ENCODE data around the gene KRTCAP2.
A peak's percentile ranks its signal among the peaks of the same experiment; 100 is the strongest.

KRTCAP2 gene

GRCh38 chr1:155130272-155131006 is 42.7 kb downstream of the KRTCAP2 start:
- no peak for DNase-seq

- DNase-seq: peak; percentile 65
Observed at GRCh38 chr1:155128755-155129473, 44.2 kb downstream of the KRTCAP2 start.

GRCh38 chr1:155127967-155128754 is 44.9 kb downstream of the KRTCAP2 start:
- no peak for DNase-seq

- peak; percentile 89 for DNase-seq
Observed at GRCh38 chr1:155127105-155127966, 45.8 kb downstream of the KRTCAP2 start, which contains the start of gene EFNA1. TSS of gene EFNA1 (plus strand) at chr1:155127876. CDS start at chr1:155127978, 102 bp downstream.

- DNase-seq: peak; percentile 95
Observed at GRCh38 chr1:155126556-155127104, 46.5 kb downstream of the KRTCAP2 start.

GRCh38 chr1:155125946-155126555 is 47.1 kb downstream of the KRTCAP2 start:
- DNase-seq: peak; percentile 94

GRCh38 chr1:155125511-155125945 is 47.6 kb downstream of the KRTCAP2 start:
- DNase-seq: peak; percentile 66

- DNase-seq: peak; percentile 95
Observed at GRCh38 chr1:155124503-155125463, 48.3 kb downstream of the KRTCAP2 start.

- no peak for DNase-seq
Observed at GRCh38 chr1:155123801-155124200, 49.3 kb downstream of the KRTCAP2 start.

GRCh38 chr1:155122308-155122707 is 50.8 kb downstream of the KRTCAP2 start:
- no peak for DNase-seq

GRCh38 chr1:155121249-155121648 is 51.9 kb downstream of the KRTCAP2 start:
- DNase-seq: no peak

- DNase-seq: no peak
Observed at GRCh38 chr1:155120253-155120652, 52.9 kb downstream of the KRTCAP2 start.
